ENCODE data around the gene CSNK2B.

DNA sequence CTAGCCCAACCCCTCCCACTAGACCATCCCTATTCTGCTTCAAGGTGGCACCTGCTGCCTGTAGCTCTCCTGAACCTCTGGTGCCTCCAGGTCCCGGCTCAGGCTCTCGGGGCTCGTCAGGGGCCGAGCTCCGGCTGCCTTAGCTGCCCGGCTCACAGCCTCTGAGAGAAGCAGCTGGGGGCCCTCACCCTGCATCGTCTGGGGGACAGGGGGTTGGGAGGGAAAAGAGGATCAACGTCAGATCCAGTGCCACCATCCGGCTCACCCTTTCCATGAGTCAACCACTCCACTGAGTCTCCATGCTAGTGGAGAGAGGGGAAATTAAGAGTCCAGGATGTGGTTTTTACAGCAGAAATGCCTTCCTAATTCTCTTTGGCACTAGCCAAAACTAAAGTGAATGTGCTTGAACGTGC lies 26.4 kb upstream of the CSNK2B start:
- no peak for TF ChIP-seq EZH2 (optimal IDR thresholded peaks at IDR 0.05; ENCODE audit: low read depth, low read length)
- TF ChIP-seq, protein P1, sequence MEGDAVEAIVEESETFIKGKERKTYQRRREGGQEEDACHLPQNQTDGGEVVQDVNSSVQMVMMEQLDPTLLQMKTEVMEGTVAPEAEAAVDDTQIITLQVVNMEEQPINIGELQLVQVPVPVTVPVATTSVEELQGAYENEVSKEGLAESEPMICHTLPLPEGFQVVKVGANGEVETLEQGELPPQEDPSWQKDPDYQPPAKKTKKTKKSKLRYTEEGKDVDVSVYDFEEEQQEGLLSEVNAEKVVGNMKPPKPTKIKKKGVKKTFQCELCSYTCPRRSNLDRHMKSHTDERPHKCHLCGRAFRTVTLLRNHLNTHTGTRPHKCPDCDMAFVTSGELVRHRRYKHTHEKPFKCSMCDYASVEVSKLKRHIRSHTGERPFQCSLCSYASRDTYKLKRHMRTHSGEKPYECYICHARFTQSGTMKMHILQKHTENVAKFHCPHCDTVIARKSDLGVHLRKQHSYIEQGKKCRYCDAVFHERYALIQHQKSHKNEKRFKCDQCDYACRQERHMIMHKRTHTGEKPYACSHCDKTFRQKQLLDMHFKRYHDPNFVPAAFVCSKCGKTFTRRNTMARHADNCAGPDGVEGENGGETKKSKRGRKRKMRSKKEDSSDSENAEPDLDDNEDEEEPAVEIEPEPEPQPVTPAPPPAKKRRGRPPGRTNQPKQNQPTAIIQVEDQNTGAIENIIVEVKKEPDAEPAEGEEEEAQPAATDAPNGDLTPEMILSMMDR (IDR thresholded peaks at IDR 0.05; ENCODE audit: low read length): no peak
